HG03432 (cell line): ENCODE data around the gene KLRB1.
"Not testable (repeated sequence)": the region's sequence is repeated elsewhere in the genome, so short reads cannot be mapped to it uniquely, and the experiment has no call there.

Experiments
- ATAC-seq: cut with Tn5 transposase; IDR thresholded peaks from one replicate; pipeline ENCODE4 v1.9.1; 2021; ENCODE audit warnings: mild to moderate bottlenecking, moderate library complexity; ENCODE audit not compliant: unreplicated experiment

KLRB1 gene

DNA sequence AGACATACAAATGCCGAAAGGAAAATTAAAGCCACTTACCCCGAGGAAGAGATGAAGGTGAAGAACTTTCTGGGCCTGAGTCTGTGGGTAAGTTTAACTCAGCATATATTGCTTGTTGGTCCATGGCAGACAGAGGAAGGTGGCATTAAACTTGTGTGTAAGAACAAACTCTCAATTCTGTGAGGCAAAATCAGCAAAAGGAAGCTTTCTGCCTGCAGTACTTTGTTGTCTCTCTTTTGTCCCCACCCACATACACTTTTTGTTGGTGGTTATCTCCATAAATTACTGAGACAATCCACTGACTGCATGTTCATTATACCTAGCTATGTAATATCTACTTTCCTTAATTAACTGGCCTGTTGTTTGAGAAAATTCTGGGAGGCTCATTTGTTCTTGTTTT is at the start of gene KLRB1:
Gene KLRB1, minus strand, starts transcription at position 201 of the 400 bp plus-strand sequence. Its CDS starts 77 bp downstream, at position 124.
- no peak for ATAC-seq

DNA sequence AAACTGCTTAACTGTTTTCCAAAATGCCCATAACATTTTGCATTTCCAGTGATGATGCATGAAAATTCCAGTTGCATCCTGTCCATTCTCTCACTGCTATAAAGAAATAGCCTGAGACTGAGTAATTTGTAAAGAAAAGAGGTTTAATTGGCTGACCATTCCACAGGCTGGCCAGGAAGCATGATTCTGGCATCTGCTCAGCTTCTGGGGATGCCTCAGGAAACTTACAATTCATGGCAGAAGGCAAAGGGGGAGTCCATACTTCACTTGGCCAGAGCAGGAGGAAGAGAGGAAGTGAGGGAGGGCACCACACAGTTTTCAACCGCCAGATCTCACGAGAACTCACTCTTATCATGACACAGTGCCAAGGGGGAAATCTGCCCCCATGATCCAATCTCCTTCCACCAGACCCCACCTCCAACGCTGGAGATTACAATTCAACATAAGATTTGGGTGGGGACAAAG is 43.6 kb upstream of the KLRB1 start:
- ATAC-seq = no peak

DNA sequence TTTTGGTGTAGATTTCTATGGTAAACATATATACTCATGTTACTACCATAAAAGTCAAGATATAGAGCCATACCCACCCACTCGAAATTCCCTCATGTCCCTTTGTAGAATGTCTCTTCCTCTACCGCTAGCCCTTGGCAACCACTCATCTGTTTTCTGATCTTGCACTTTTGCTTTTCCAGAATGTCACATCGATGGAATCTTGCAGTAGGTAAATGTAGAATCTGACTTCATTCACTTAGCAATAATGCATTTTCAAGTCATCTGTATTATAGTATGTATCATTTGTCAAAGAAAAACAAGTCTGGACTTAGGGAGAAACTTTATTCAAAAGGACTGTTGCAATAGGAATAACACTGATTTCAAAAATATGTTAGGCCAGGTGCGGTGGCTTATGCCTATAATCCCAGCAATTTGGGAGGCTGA is 42.4 kb upstream of the KLRB1 start:
- no peak for ATAC-seq

DNA sequence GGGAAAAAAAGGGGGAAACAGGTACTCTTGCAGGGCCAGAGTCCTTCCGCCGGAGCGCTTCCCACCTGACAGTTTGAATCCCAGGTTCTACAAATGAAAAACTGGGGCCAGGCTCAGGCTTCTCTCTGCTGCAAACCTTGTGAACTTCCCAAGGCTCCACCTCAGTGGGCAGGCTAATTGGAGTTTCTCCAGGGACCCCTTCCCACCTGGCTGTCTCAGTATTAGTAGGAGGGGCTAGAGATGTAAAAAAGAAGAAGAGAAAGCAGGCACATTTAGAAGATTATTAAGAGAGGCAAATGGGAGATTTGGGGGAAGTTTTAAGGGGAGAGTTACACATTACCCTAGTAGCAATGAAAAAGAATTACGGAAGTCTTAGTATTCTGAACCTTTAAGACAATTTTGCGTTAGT is 41.8 kb upstream of the KLRB1 start:
- no peak for ATAC-seq

DNA sequence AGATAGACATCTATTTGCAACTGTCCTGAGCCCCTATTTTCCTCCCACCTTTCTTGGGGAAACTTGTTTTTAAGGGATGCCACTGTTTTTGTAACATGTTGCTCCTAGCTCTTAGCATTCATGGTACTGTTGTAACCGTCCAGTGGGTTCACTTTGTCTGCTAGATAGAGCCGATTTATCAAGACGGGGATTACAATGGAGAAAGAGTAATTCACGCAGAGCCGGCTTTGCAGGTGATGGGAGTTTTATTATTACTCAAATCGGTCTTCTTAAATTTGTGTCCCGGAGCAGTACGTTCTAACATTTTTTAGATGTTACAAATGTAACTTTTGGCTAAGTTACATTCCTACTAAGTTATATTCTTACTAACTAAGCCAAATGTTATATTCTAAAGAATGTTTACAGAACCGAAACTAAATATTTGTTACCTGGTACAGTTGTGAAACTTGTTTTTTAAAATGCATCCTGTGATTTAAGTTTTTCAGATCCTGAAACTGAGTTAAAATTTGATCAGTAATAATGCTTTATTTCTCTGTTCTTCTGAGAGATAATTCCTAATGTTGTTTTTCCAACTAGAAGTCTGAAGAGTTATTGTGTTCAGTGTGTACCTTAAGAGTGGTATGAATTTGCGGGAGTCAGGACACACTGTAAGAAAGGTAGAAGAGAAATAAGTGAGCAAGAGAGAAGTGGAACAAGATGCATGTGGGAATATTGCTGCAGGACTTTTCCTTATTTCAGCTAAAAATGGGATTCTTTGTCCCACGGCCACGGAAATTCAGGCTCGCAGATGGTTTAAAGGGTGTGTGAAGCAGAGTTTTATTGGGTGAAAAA is 41.2 kb upstream of the KLRB1 start:
- ATAC-seq = no peak

DNA sequence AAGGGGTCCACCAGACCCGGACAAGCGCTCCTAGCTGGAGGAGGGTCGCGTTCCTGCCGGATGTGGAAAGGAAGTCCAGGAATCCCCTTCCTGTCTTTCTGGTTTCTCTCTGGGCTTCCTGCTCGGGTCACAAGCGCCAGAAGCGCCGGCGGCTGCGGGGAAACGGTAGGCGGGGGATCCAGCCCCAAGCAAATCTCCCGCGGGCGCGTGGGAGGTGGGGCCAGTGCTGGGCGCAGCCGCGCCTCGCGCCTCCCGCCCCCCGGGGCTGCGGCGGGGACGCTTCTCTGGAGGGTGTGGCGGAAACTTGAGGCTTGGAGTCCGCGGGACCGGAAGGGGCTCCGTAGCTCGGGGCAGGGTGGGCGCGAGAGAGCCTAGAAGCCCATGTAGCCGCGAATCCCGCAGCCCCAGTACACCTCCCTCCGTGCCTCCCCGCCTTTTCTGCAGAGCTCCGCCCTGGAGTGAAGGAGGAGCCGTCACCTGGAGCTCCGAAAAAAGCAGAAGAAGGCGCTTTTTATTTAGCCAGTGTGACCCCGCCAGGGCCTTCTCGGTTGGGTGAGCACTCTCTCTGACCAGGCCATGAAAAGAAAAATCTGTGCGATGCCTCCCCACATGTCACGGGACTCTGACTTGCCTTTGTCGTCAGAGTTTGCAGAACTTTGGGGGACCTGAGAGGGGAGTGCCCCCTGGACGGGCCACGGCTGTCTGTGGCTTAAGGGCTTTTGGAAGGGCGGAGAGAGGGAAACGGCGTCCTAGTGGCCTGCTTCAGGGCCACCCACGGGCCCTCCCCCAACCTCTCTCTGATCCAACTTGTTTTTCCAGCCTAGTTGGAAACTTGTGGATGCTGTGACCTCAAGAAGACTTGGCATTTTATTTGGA is 40.3 kb upstream of the KLRB1 start:
- ATAC-seq = peak; percentile 77

DNA sequence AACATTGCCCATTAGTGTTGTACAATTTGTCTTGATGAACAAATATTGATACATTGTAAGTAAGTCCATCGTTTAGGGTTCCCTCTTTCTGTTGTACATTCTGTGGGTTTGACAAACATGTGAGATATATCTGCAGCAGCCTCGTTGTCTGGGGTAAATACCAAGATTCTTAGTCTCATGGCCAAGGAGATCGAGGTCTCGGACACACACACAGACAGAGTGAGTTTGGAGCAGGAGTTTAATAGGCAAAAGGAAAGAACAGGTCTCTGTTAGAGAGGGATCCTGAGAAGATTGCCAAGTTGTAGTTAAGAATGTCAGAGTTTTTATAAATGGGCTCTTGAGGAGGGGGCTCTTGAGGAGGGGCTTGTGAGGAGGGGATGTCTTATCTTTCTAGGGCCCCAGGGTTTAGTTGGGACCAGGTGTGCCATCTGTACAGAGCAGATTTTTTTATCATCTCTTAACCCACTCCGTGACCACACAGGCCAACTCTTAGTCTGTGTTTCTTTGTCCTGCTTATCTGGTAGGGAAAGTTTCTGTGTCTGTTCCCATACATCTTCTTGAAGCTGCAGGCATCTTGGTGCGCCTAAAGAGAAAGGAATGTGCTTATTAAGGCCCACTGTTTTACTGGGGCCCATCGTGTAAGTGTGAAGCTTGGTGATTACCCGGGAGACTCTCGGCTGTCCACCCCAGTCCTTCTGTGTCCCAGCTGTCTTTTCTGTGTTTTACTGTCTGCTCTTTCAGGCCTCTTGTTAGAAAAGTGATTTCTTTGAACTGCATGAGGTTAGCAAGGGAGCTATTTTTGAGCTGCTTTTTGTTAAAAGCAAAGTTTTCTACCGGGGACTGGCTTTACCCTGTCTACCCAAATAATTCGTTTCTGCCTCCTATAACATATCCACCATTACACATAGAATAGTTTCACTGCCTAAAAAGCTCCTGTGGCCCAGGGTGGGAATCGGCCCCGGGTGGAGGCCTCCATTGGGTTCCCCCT is 39.4 kb upstream of the KLRB1 start:
- ATAC-seq = no peak

DNA sequence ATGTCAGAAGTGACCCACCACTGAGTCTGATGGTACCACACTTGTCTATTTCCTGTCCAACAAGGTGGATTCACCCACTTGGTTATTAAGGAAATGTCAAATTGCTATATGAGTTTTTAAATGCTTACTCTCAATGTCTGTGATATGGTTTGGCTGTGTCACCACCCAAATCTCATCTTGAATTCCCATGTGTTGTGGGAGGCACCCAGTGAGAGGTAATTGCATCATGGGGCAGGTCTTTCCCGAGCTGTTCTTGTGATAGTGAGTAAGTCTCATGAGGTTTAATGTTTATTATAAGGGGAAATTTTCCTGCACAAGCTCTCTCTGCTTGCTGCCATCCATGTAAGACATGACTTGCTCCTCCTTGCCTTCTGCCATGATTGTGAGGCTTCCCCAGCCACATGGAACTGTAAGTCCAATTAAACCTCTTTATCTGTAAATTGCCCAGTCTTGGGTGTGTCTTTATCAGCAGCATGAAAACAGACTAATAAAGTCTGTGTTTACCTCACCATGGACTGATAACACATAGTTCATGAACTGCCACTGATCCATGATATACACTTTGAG is 37.4 kb upstream of the KLRB1 start:
- not testable (repeated sequence) for ATAC-seq

DNA sequence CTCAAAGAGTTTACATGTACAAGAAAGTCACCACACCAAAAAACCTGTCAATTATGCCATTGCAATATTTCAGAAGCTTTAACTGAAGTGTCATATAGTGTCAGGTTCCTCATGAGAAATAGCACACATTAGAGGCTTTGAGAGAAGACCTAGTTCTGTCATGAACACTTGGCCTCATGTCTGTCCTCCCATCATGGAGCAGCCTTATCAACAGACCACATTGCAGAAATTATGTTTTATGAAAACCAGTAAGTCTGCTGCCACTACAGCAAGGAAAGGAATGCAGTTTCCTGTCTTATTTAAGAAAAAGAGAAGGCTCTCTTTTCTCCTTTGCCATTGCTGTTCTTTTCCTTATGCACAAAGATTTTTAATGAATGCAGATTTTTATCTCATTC is 35.5 kb upstream of the KLRB1 start:
- no peak for ATAC-seq

DNA sequence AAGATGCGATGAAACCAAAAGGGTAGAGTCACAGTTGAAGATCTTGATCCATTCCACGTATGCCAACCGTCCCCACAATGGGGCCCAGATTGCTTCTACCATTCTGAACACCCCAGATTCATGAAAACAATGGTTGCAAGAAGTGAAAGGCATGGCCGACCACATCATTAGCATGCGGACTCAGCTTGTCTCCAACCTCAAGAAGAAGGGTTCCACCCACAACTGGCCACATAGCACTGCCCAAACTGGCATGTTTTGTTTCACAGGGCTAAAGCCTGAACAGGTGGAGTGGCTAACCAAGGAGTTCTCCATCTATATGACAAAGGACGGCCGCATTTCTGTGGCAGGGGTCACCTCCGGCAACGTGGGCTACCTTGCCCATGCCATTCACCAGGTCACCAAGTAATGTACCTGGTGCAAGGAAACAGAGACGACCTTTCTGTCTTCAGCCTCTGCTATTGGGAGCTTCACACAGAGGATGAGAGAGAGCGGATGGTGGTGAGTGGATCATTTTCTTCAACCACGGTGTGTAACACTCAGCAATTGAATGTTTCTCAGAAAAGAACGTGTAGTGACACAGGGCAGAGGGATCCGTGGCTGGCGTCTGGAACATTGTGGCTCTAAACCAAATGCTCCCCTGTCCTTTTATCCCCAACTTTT is 35.0 kb upstream of the KLRB1 start:
- no peak for ATAC-seq

DNA sequence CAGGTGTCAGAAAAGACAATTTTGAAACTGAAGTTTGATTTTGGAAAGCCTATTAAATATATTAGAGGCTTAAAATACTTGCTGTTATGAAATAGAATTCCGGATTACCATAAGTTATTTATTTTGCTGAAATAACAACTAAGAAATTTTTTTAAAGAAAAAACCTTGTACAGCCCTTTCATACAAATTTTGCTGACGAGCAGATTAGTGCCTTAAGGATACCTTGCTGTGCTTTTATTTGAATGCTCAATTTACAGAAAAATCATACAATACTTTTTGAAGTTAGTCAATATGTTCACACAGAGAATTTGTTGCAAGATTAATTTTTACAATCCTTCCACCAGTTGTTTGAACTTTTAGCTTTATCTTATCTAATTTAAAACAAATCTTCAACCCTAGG is 32.3 kb upstream of the KLRB1 start:
- ATAC-seq = no peak

DNA sequence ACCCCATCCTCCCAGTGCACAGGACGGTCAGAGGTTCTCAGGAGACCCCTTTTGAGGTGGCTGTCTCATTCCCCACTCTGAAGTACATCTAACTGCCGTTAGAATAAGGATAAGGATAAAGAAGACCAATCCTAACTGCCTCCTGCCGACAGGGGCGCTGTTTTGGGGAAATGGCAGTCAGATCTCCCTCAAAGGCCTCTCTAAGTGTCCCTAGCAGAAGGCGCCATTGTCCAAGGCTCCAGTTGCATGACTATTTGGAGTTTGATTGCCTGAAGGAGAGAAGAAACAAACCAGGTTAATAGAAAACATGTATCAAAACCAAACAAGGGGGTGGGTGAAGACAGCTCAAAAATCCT is 29.1 kb upstream of the KLRB1 start:
- ATAC-seq = no peak

DNA sequence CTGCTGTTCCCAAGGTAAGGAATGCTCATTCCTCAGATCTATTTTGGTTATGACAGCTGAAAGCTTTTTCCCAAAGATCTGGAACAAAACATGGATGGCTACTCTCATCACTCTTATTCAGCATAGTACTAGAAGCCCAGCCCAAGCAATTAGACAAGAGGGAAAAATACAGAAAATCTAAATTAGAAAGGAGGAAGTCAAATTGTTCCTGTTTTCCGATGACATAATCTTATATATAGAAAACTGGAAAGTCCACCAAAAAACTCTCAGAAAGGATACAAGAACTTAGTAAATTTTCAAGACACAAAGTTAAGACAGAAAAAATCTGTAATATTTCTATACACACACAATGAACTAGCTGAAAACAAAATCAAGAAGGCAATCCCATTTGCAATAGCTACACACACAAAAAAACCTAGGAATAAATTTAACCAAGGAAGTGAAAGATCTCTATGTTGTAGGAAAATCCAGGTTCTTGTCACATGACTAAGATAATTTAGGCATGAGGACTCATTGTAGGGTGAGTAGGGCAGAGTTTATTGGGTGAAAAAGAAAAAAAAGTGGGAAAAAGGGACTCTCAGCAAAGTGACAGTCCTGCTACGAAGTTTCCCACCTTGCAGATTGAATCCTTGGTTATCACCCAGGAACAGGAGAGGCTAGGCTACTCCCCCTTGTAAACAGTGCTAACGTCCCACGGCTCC is 28.6 kb upstream of the KLRB1 start:
- ATAC-seq = no peak

DNA sequence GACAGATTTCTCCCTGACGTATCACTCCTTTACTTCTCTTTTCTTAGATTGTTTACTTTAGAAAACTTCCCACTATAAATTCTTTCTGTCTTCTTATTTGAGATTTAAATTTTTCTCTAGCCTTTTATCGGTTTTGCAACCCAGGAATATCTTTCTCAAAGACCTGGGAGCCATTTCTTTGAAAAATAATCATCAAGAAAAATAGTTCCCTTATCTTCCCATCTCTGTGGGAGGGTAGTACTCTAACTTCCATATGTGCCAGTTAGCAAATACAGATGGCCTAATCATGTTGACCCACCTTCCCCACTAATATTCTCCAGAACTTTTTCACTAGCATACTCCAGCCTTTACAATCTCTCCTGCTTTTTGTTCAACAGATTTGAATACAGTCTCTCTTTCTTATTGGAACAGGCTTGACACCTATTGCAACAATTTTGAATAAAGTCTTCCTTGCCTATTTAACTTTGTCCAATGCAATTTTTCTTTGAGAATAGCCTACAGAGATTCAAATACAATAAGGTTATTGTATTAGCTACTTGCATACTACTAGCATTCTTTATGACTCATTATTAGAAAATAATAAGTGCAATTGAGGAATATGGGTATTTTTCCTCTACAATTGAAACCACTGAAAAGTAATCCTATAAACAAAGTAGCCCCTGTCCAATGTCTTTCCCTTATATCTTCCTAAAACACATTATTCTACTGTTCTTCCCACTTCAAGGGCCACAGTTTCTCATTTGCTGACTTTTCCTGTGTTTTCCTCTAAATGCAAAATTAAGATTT is 27.4 kb upstream of the KLRB1 start:
- no peak for ATAC-seq

DNA sequence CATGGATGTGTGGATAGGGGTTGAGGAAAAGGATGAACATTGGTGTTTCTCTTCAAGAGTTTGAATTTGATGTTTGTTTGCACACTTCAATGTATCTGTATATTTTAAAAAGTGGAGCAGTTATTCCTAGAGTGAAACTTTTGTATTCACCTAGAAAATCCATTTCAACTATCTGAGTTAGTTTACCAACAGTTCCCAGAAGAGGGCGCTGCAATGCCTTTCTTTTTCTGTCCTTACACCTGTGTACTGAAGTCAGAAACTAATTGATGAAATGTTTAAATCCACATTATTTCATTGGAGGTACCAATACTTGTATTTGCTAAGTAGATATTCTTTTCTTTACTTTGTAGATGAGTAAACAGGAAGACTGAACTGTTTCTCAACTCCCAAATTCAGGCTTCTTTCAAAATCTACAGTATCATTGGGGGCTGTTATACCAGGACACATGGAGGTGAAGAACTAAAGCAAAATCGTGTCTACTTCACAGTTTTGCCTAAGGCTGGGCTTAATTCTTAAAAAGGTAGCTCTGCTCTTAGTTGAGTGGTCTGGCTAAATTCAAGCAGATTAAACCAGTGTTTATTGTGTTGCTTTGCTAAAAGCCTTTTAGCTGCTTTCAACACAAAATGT is 26.6 kb upstream of the KLRB1 start:
- ATAC-seq = no peak

DNA sequence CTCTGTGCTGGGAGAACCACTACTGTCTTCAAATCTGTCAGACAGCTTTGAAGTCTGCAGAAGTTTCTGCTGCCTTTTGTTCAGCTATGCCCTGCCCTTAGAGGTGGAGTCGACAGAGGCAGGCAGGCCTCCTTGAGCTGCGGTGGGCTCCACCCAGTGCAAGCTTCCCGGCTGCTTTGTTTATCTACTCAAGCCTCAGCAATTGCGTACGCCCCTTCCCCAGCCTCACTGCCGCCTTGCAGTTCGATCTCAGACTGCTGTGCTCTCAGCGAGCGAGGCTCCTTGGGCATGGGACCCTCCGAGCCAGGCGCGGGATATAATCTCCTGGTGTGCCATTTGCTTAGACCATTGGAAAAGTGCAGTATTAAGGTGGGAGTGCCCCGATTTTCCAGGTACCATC is 25.1 kb upstream of the KLRB1 start:
- ATAC-seq = no peak

DNA sequence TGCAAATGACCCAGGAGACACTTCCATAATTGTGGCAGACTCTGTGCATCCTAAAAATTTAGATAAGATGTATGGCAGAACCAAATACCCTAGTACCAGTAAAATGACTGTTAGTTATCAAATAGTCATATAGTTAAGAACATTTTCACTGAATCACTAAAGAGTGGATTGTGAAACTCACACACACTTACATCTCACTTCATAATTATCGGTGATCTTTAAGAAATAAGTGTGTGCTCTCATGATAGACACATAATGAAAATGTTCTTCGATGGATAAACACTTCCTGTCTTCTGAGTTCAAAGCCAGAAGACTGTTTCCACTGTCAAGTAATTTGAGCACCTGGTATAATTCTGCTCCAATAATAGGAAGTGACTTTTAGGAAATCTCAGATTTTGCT is 19.1 kb upstream of the KLRB1 start:
- ATAC-seq = no peak

DNA sequence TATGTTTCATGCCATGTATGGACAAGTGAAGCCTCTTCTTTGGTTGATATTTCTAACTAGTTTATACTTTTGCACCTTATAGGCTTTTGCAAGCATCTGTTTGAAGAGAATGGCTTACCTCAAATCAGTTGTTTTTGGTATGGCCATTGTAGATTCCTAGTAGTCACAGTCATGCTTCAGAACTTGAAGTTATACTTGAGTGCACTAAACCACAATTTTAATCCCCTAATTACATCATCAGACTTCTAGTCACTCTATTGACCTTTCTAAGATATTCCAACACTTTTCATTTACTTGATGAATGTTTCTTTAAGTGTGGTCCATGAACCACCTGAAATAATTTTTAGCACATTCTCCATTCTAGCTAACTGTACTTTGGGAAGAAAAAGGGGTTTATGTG is 18.6 kb upstream of the KLRB1 start:
- ATAC-seq = no peak
